Naive thymus-derived CD8-positive, alpha-beta T cell (primary cell): ENCODE measurements around the gene P2RY8. TPM values are rescaled to one million over a fixed set of nuclear protein-coding genes. Genes with fewer than 3 reads are reported as not detected.
"Not testable (repeated sequence)": the region's sequence is repeated elsewhere in the genome, so short reads cannot be mapped to it uniquely, and the experiment has no call there.

Source experiments
- ATAC-seq, 2 donors: fragments of 150-1000 bp; cut with Tn5 transposase in 1 of 2; sonication (Bioruptor Pico), chemical (Tn5 transposase) in 1 of 2; 1 replicate in 1 of 2; 2 replicates in 1 of 2; pipeline ENCODE4 v1.10.0; 2021; ENCODE audit warnings: mild to moderate bottlenecking in 2 of 2, moderate library complexity in 2 of 2
- POLR2A ChIA-PET: fragments of 350-600 bp; sonication (Branson Sonifier 250); formaldehyde crosslinking; loops from one replicate; lab custom pipeline; 2021; ENCODE audit warnings: antibody characterized with exemption; lab: Charles Lee
- DNase-seq, 10 donors: peaks; one replicate each; pipeline versions ENCODE4 v3.0.0 to v3.0.0-alpha.2; 2020 to 2022
- H3K27ac Mint-ChIP-seq, 10 donors: one replicate each; pipeline ENCODE4 v1.8.0; 2020 to 2022; ENCODE audit warnings: mild to moderate bottlenecking in 10 of 10, mixed read lengths in 10 of 10, moderate library complexity in 4 of 10, inconsistent platforms in 1 of 10
- H3K27me3 Mint-ChIP-seq, 5 donors: one replicate each; pipeline ENCODE4 v1.8.0; 2021 to 2022; ENCODE audit warnings: mixed read lengths in 5 of 5
- H3K36me3 Mint-ChIP-seq, 3 donors: one replicate each; pipeline ENCODE4 v1.8.0; 2020 to 2022; ENCODE audit warnings: mixed read lengths in 3 of 3, mild to moderate bottlenecking in 2 of 3, inconsistent platforms in 1 of 3
- H3K4me1 Mint-ChIP-seq, 4 donors: one replicate each; pipeline ENCODE4 v1.8.0; 2021 to 2022; ENCODE audit warnings: mixed read lengths in 4 of 4
- H3K4me3 Mint-ChIP-seq, 10 donors: one replicate each; pipeline ENCODE4 v1.8.0; 2020 to 2022; ENCODE audit warnings: mild to moderate bottlenecking in 10 of 10, mixed read lengths in 10 of 10, moderate library complexity in 6 of 10, inconsistent platforms in 1 of 10
- H3K9me3 Mint-ChIP-seq, 9 donors: one replicate each; pipeline ENCODE4 v1.8.0; 2020 to 2022; ENCODE audit warnings: mixed read lengths in 9 of 9, mild to moderate bottlenecking in 3 of 9, inconsistent platforms in 1 of 9, moderate library complexity in 1 of 9
- polyA plus RNA-seq, 3 donors: library from polyadenylated mRNA; unstranded; fragments of 300-500 nt; fragmentation: Illumina TruSeq; gene quantifications; one replicate each; pipeline ENCODE4 v1.2.3, GENCODE V29; 2021
- total RNA-seq, 8 experiments: library from RNA in 2 of 8; stranded (reverse) in 2 of 8; gene quantifications; one replicate each; pipeline ENCODE4 v1.2.3 and lab custom pipeline; 2021 to 2026

P2RY8 gene
- total and polyA plus RNA-seq, 5 experiments from 2014 or later = 131 to 190 (median 163) TPM

DNA sequence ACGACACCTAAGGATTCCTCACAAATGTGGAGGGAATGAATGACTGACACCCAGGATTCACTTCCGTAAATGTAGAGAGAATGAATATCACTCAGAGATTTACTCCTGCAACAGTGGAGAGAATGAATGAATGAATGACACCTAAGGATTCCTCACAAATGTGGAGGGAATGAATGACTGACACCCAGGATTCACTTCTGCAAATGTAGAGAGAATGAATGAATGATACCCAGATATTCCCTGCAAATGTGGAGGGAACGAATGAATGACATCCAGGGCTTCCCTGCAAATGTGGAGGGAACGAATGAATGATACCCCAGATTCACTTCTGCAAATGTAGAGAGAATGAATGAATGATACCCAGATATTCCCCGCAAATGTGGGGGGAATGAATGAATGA lies 47.6 kb downstream of the P2RY8 start:
- H3K27ac Mint-ChIP-seq = peak overlapping the region in 1 of 10 donors; percentile 63
- DNase-seq, H3K4me3 Mint-ChIP-seq, ATAC-seq, H3K27me3 Mint-ChIP-seq, POLR2A ChIA-PET, H3K9me3 Mint-ChIP-seq: not testable (repeated sequence)
- H3K4me1 Mint-ChIP-seq = peaks cover 18 to 37% (median 28%) of the 10 kb centered on the region in 4 donors
- peaks cover 10 to 61% (median 20%) of the 10 kb centered on the region in 3 donors for H3K36me3 Mint-ChIP-seq

DNA sequence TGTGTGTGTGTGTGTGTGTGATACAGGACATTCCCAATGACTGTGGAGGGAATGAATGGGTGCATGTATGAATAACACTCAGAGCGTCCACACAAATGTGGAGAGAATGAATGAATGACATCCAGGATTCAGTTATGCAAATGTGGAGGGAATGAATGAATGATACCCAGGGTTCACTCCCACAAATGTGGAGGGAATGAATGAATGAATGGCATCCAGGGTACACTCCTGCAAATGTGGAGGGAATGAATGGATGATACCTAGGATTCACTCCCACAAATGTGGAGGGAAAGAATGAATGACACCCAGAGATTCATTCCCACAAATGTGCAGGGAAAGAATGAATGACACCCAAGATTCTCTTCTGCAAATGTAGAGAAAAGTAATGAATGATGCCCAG lies 48.2 kb downstream of the P2RY8 start:
- peaks cover 10 to 63% (median 20%) of the 10 kb centered on the region in 3 donors for H3K36me3 Mint-ChIP-seq
- no peaks in the 10 kb centered on the region for H3K27me3 Mint-ChIP-seq
- no peak overlapping the region for H3K4me3 Mint-ChIP-seq
- no peak for ATAC-seq
- no peak for DNase-seq
- peak overlapping the region in 8 of 10 donors; percentile 29 to 92 (median 66) for H3K27ac Mint-ChIP-seq
- POLR2A ChIA-PET = no interaction called here
- H3K9me3 Mint-ChIP-seq = peaks cover 0 to 9% (median 0%) of the 10 kb centered on the region in 9 donors
- H3K4me1 Mint-ChIP-seq = peaks cover 18 to 36% (median 27%) of the 10 kb centered on the region in 4 donors

DNA sequence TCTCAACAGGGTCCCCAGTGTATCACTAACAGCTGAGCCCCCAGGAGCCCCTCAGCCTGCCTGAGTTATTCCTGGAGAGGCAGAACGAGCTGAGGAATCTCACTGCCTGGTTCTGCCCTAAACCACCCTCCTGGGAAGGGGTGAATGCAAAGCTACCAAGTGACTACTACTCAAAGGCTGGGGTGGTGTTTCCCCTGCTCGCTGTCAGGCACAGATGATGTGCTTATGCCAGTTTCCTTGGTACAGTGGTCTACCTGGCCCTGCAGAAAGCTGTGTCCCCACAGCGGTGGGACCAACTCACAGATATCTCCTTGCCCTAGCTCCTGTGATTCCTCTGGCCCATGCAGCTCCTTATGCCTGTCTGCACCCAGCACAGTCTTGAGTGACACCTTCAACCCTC lies 48.8 kb downstream of the P2RY8 start:
- H3K27me3 Mint-ChIP-seq = no peaks in the 10 kb centered on the region
- ATAC-seq (no peak), DNase-seq (no peak)
- H3K4me3 Mint-ChIP-seq = no peak overlapping the region
- peaks cover 0 to 9% (median 0%) of the 10 kb centered on the region in 9 donors for H3K9me3 Mint-ChIP-seq
- peaks cover 12 to 36% (median 24%) of the 10 kb centered on the region in 4 donors for H3K4me1 Mint-ChIP-seq
- H3K36me3 Mint-ChIP-seq = peaks cover 10 to 62% (median 20%) of the 10 kb centered on the region in 3 donors
- POLR2A ChIA-PET = no interaction called here
- H3K27ac Mint-ChIP-seq = peak overlapping the region in 7 of 10 donors; percentile 29 to 92 (median 68)

DNA sequence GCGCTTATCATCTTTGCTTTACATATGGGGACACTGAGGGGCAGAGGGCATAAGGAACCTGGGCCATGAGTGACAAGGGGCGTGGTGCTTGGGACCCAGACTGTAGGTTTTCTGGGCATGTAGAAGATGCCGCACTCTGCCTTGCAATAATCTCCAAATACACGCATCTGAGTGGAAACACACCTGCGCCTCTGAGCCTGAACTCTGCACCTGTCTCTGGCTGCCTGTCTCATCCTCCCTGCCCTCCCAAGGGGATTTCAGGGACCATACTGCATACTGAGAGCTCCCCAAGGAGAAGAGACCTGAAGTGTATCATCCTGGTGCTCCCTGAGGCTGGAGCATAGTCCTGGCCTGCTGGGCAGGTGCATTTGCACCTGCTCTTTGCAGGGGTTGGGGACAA lies 49.6 kb downstream of the P2RY8 start:
- ATAC-seq (no peak), DNase-seq (no peak)
- H3K36me3 Mint-ChIP-seq = peaks cover 10 to 59% (median 17%) of the 10 kb centered on the region in 3 donors

DNA sequence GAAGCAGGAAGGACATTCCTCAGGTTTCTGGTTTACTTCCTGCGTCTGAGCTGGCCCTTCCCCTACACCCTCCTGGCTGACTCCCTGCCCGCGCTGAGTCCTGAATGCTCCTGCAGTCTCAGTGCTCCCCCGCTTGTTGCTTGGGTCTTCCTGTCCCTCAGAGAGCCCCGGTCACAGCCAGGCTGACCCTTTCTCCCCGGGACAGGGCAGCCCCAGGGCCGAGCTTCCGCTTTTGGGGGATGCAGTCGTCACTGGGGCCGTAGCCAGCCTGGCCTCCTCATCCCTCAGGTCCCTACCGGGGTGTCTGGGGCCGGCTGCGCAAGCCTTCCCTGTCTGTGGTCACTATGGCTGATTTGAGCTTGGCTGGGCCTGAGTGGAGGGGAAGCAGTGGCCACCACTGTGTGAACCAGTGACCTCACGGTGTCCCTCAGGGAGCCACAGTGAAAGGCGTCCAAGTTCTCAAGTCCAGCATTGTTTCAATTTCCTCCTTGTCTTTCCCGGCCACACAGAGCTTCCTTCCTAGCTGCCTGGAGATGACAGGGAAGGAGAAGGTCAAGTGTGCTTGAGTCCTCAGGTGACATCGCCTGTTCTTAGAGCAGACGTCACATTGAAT lies 50.1 kb downstream of the P2RY8 start:
- POLR2A ChIA-PET = no interaction called here
- Mint-ChIP-seq H3K4me1 (peaks cover 6 to 37% (median 25%) of the 10 kb centered on the region in 4 donors), H3K36me3 (peaks cover 7 to 54% (median 12%) of the 10 kb centered on the region in 3 donors), H3K27ac (peak overlapping the region; percentile 48 to 89 (median 75)), H3K27me3 (no peaks in the 10 kb centered on the region), H3K9me3 (peaks cover 0 to 8% (median 0%) of the 10 kb centered on the region in 9 donors), H3K4me3 (peak overlapping the region in 1 of 10 donors; percentile 19)
- no peak for DNase-seq
- ATAC-seq = no peak

More for the DNA sequence above, 49.6 kb downstream of the P2RY8 start:
- Mint-ChIP-seq H3K4me3 (peak overlapping the region in 1 of 10 donors; percentile 19), H3K9me3 (peaks cover 0 to 9% (median 0%) of the 10 kb centered on the region in 9 donors), H3K27ac (peak overlapping the region; percentile 32 to 89 (median 75)), H3K27me3 (no peaks in the 10 kb centered on the region), H3K4me1 (peaks cover 5 to 35% (median 23%) of the 10 kb centered on the region in 4 donors)
- POLR2A ChIA-PET = no interaction called here

DNA sequence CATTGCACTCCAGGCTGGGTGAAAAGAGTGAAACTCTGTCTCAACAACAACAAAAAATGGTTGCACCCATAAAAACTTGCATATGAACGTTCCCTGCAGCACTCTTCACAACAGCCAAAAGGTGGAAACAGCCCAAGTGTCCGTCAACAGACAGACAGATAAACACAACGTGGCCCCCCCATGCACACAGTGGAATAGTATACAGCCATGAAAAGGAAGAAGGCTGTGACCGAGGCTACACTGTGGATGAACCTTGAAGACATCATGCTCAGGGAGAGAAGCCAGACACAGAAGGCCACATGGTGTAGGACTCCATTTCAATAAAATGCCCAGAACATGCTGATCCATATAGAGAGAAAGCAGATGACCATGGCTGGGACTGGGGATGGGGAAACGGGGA lies 50.8 kb downstream of the P2RY8 start:
- no peak overlapping the region for H3K4me3 Mint-ChIP-seq

DNA sequence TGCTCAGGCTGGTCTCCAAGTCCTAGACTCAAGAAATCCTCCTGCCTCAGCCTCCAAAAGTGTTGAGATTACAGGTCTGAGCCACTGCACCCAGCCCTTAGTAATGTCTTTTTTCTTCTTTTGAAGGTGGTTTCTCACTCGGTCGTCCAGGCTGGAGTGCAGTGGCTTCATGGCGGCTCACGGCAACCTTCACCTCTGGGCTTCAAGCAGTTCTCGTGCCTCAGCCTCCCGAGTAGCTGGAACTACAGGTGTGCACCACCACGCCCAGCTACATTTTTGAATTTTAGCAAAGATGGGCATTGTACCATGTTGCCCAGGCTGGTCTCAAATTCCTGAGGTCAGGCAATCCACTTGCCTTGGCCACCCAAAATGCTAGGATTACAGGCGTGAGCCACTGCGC lies 52.0 kb downstream of the P2RY8 start:
- no peaks in the 10 kb centered on the region for H3K27me3 Mint-ChIP-seq
- peaks cover 0 to 53% (median 7%) of the 10 kb centered on the region in 3 donors for H3K36me3 Mint-ChIP-seq
- no peak for ATAC-seq

More for the DNA sequence above, 50.8 kb downstream of the P2RY8 start:
- no peak for DNase-seq
- POLR2A ChIA-PET = no interaction called here
- peaks cover 0 to 1% (median 0%) of the 10 kb centered on the region in 9 donors for H3K9me3 Mint-ChIP-seq
- H3K27me3 Mint-ChIP-seq = no peaks in the 10 kb centered on the region
- peaks cover 1 to 50% (median 7%) of the 10 kb centered on the region in 3 donors for H3K36me3 Mint-ChIP-seq
- no peak for ATAC-seq
- peak overlapping the region in 8 of 10 donors; percentile 18 to 89 (median 56) for H3K27ac Mint-ChIP-seq
- peaks cover 13 to 41% (median 27%) of the 10 kb centered on the region in 4 donors for H3K4me1 Mint-ChIP-seq

DNA sequence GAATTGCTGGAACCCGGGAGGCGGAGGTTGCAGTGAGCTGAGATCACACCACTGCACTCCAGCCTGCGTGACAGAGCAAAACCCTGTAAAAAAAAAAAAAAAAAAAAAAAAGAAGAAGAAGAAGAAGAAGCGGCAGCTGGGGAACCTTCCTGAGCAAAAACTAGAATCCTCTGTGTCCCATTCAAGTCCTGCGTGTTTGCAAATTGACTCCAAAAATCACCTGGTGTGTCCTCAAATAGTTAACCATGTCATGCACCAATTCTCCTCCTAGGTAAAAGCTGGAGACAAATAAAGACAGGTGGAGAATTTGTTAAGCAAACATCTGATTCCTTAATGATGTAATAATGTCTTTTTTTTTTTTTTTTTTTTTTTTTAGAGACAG lies 52.4 kb downstream of the P2RY8 start:
- peaks cover 0 to 3% (median 2%) of the 10 kb centered on the region in 9 donors for H3K9me3 Mint-ChIP-seq
- peak overlapping the region in 9 of 10 donors; percentile 37 to 89 (median 80) for H3K27ac Mint-ChIP-seq
- no peak for ATAC-seq
- H3K4me3 Mint-ChIP-seq = no peak overlapping the region
- DNase-seq = no peak
- H3K36me3 Mint-ChIP-seq = peaks cover 3 to 57% (median 11%) of the 10 kb centered on the region in 3 donors
- POLR2A ChIA-PET = no interaction called here
- no peaks in the 10 kb centered on the region for H3K27me3 Mint-ChIP-seq
- peaks cover 19 to 55% (median 40%) of the 10 kb centered on the region in 4 donors for H3K4me1 Mint-ChIP-seq

More for the DNA sequence above, 52.0 kb downstream of the P2RY8 start:
- POLR2A ChIA-PET = no interaction called here
- Mint-ChIP-seq H3K4me3 (no peak overlapping the region), H3K4me1 (peaks cover 17 to 51% (median 36%) of the 10 kb centered on the region in 4 donors), H3K27ac (peak overlapping the region in 4 of 10 donors; percentile 41 to 86 (median 78)), H3K9me3 (no peaks in the 10 kb centered on the region)
- DNase-seq = no peak

DNA sequence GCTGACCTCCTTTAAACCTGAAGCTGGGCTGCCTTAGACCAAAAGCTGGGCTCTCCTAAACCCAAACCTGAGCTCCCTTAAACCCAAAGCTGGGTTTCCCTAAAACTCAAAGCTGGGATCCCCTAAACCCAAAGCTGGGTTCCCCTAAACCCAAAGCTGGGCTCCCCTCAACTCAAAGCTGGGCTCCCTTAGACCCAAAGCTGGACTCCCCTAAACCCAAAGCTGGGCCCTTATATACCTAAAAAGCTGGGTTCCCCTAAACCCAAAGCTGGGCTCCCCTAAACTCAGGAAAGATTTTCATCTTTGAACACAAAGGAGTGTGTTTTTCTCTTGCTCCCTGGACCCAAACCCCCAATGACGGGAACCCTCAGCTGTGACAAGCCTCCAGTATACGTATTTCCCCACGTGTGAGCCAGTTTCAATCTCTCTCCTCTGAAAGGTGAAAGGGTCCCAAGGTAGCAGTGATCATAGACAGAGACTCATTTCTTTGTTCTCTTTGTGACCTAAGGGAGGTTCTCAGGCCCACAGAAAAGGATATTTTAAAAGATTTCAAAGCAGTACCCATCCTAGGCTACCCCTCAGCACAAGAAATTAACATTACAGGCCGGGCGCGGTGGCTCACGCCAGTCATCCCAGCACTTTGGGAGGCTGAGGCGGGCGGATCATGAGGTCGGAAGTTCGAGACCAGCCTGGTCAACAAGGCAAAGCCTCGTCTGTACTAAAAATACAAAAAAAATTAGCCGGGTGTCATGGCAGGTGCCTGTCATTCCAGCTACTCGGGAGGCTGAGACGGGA lies 52.9 kb downstream of the P2RY8 start:
- H3K36me3 Mint-ChIP-seq = peaks cover 8 to 60% (median 17%) of the 10 kb centered on the region in 3 donors
- POLR2A ChIA-PET = no interaction called here
- peaks cover 0 to 9% (median 4%) of the 10 kb centered on the region in 9 donors for H3K9me3 Mint-ChIP-seq
- H3K4me1 Mint-ChIP-seq = peaks cover 22 to 60% (median 45%) of the 10 kb centered on the region in 4 donors
- peak overlapping the region in 2 of 10 donors; percentile 4 to 24 for H3K4me3 Mint-ChIP-seq
- peak in 1 of 10 donors; percentile 12 for DNase-seq
- peak overlapping the region; percentile 56 to 92 (median 88) for H3K27ac Mint-ChIP-seq
- ATAC-seq = no peak
- H3K27me3 Mint-ChIP-seq = no peaks in the 10 kb centered on the region

DNA sequence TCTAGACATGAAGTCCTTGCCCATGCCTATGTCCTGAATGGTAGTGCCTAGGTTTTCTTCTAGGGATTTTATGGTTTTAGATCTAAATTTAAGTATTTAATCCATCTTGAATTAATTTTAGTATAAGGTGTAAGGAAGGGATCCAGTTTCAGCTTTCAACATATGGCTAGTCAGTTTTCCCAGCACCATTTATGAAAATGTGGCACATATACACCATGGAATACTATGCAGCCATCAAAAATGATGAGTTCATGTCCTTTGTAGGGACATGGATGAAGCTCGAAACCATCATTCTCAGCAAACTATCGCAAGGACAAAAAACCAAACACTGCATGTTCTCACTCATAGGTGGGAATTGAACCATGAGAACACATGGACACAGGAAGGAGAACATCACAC lies 54.5 kb downstream of the P2RY8 start:
- Mint-ChIP-seq H3K9me3 (peaks cover 0 to 10% (median 5%) of the 10 kb centered on the region in 9 donors), H3K4me3 (peak overlapping the region; percentile 79 to 90 (median 85)), H3K36me3 (peaks cover 13 to 59% (median 28%) of the 10 kb centered on the region in 3 donors), H3K4me1 (peaks cover 27 to 70% (median 56%) of the 10 kb centered on the region in 4 donors), H3K27ac (peak overlapping the region; percentile 94 to 99 (median 98))
- ATAC-seq, POLR2A ChIA-PET, DNase-seq, H3K27me3 Mint-ChIP-seq: not testable (repeated sequence)

DNA sequence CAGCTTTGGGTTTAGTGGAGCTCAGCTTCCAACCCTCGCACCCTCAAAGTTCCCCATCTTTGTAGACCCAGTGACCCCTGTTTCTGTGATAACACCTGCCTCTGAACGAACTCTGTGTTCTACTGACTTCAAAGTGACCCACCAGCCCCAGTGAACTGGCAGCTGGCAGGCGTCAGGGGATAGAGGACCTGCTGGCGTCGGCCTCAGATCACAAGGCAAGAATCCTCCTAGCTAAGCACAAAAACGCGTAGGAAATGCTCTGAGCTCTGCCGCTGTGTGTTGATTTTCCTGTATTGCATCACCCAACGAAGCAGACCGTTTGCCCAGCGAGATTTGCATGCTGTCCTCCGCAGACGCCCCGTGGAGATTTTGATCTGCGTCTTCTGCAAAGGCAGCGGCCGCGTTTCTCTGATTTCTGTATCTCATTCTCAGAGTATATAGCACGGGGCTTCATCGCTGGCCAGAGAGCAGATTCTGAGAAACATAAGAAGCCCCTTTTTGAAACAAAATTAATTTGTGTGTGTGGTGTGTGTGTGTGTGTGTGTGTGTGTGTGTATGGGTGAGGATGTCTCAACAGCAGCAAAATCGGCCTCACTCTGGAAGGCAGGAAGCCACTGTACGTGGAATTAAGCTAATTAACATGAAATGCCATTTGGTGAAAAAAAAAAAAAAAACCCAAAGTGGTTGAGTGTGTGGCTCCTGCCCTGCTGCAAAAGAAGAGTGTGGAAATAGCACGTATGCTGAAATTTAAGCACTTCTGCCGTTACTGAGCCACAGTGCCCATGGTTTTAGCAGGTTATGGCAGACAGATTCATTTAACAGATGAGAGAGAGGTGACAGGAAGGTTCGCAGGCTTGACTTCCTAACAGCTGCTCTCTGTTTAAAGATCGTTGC lies 55.1 kb downstream of the P2RY8 start:
- H3K27me3 Mint-ChIP-seq = no peaks in the 10 kb centered on the region
- DNase-seq (peak; percentile 41 to 90 (median 84)), ATAC-seq (peak; percentile 90)
- H3K36me3 Mint-ChIP-seq = peaks cover 13 to 57% (median 32%) of the 10 kb centered on the region in 3 donors
- peak overlapping the region; percentile 94 to 99 (median 98) for H3K27ac Mint-ChIP-seq
- H3K4me1 Mint-ChIP-seq = peaks cover 30 to 72% (median 60%) of the 10 kb centered on the region in 4 donors
- peaks cover 0 to 10% (median 5%) of the 10 kb centered on the region in 9 donors for H3K9me3 Mint-ChIP-seq
- POLR2A ChIA-PET = no interaction called here
- H3K4me3 Mint-ChIP-seq = peak overlapping the region; percentile 79 to 90 (median 85)
